Measurements from ENCODE around the gene NADSYN1. TPM values are rescaled to one million over a fixed set of nuclear protein-coding genes. Genes with fewer than 3 reads are reported as not detected.

NADSYN1 gene
- total RNA-seq, 1 donor from 2014 or later = 66.7 TPM

DNA sequence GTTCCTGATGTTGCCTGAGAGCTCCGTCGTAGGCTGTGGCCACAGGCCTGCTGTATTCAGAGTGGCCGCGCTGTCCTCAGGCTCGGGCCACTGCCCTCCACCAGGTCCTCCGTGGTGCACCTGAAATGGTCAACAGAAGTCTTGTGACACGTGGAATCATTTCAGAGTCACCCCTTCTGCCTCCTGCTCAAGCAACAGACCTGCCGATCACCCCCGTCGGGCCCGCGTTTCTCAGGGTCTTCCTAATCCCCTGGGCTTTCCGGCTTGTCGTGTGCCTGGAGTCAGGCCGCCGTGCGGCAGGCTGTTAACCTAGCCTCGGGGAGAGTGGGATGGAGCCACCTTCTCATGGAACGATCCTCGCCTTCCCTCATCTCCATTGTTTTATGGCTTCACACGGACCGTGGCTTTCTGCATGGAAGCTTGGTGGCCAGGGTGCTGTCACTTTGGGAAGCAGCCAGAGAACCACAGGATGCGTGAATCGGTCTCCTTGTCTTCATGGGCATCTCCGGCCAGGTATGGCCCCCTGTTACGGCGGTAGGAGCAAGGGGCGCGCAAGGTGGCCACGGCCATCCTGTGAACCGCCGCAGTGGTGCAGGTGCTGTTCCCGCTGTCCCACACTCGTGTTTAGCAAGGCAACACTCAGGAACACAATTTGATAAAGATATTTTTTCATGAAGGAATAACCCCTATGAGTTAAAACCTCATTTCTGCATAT lies 24.1 kb downstream of the NADSYN1 start:
- DNase-seq (ENCODE audit: low read depth) = no peak

DNA sequence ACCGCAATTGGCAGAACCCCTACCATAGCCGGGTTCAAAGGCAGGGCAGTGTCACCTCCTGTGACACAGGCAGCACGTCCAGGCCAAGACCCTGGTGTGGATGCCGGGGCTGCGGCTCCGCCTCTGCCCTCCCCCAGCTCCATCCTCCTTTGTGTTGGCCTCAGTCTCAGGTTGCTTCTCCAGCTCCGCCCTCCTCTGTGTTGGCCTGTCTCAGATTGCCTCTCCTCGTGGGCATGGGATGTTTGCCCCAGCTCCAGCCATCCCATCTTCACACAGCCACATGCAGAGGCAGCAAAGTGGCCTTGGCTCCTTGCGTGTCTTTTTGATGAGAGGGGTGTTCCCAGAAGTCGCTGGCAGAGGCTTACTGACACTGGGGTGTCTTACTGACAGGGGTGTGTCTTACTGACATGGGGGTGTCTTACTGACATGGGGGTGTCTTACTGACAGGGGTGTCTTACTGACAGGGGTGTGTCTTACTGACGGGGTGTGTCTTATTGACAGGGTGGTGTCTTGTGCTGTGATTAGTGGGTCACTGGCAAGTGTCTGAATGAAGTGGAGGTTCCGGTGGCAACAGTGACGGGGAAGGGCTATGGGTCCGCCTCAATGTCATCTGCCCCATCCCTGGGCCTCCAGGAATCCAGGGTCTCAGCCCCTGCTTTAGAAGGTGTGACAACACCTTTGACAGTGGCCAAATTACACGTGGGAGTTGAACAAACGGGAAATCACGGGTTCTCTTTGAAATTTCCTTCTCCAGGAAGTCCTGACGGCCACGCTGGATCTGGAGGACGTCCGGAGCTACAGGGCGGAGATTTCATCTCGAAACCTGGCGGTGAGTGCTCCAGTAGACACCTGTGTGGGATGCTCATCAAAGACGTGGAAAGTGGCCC lies 24.9 kb downstream of the NADSYN1 start:
- Histone ChIP-seq H3K4me3 (ENCODE audit: low read depth, low read length) (no peak overlapping the region), H3K36me3 (ENCODE audit: control insufficient read depth, insufficient read depth, low read length) (peaks cover 3% of the 10 kb centered on the region), H3K27me3 (ENCODE audit: control insufficient read depth, insufficient read depth, low read length) (no peaks in the 10 kb centered on the region)
- DNase-seq (ENCODE audit: low read depth) = no peak
- TF ChIP-seq, protein P1, sequence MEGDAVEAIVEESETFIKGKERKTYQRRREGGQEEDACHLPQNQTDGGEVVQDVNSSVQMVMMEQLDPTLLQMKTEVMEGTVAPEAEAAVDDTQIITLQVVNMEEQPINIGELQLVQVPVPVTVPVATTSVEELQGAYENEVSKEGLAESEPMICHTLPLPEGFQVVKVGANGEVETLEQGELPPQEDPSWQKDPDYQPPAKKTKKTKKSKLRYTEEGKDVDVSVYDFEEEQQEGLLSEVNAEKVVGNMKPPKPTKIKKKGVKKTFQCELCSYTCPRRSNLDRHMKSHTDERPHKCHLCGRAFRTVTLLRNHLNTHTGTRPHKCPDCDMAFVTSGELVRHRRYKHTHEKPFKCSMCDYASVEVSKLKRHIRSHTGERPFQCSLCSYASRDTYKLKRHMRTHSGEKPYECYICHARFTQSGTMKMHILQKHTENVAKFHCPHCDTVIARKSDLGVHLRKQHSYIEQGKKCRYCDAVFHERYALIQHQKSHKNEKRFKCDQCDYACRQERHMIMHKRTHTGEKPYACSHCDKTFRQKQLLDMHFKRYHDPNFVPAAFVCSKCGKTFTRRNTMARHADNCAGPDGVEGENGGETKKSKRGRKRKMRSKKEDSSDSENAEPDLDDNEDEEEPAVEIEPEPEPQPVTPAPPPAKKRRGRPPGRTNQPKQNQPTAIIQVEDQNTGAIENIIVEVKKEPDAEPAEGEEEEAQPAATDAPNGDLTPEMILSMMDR (IDR thresholded peaks at IDR 0.05; ENCODE audit: insufficient read depth, low read length, poor library complexity, severe bottlenecking) = no peak

More for the DNA sequence above, 24.1 kb downstream of the NADSYN1 start:
- no peak overlapping the region for H3K4me3 ChIP-seq (ENCODE audit: low read depth, low read length)
- TF ChIP-seq, protein P1 (IDR thresholded peaks at IDR 0.05; ENCODE audit: insufficient read depth, low read length, poor library complexity, severe bottlenecking) = no peak
- no peaks in the 10 kb centered on the region for H3K27me3 ChIP-seq (ENCODE audit: control insufficient read depth, insufficient read depth, low read length)
- peaks cover 3% of the 10 kb centered on the region for H3K36me3 ChIP-seq (ENCODE audit: control insufficient read depth, insufficient read depth, low read length)

DNA sequence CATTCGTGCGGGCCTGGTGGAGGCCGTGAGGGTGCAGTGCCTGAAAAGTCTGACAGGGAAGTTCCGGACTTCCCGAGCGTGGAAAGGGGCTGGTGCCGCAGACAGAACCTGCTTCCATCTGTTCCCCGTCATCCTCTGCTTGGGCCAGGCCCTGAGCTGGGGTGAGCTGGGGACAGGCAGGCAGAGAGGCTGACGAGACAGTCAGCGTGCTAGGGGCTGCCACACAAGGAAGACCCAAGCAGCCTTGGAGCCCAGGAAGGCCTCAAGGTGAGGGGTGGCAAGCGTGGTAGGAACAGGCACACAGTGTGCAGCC lies 25.5 kb downstream of the NADSYN1 start:
- DNase-seq (ENCODE audit: low read depth) = no peak
- Histone ChIP-seq H3K4me3 (ENCODE audit: low read depth, low read length) (no peak overlapping the region), H3K27me3 (ENCODE audit: control insufficient read depth, insufficient read depth, low read length) (no peaks in the 10 kb centered on the region), H3K36me3 (ENCODE audit: control insufficient read depth, insufficient read depth, low read length) (peaks cover 3% of the 10 kb centered on the region)
- TF ChIP-seq, protein P1 (IDR thresholded peaks at IDR 0.05; ENCODE audit: insufficient read depth, low read length, poor library complexity, severe bottlenecking) = no peak

DNA sequence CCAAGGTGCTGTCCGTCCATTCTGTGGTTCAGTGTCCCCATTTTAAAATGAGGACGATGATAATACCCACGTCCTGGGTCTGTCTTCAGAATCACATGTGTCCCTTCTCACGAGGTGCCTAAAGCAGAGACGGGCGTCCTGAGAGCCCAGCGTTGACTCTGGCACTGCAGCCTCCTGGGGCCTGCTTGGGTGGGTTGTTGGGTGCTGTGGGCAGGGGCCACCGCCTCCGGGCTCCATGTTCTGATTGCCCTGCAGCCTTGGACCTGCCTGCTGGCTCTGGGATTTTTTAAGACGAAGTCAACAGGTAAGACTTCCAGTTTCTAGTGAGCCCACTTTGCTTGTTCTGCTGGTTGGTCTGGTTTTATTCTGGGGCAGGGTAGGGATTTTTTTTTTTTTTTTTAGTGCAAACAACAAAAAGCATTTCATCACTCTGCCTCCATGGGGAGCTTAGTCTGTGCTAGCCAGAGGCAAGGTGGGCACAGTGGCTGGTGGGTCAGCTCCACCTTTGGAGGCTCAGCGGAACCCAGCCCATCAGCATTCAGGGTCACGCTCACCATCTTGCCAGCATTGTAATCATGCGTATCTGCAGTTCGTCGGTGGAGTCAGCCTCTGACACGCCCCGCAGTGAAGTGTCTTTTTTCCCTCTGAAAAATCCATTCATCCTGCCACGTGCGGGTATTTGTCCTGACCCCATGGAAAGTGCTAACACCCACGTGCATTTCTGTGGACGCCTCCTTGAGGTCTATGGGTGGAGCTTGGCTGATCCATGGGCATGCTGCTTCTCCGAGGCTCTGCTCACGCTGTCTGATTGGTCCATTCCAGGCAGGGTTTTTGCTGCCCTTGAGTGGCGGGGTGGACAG lies 28.3 kb downstream of the NADSYN1 start:
- TF ChIP-seq, protein P1 (IDR thresholded peaks at IDR 0.05; ENCODE audit: insufficient read depth, low read length, poor library complexity, severe bottlenecking) = no peak
- DNase-seq (ENCODE audit: low read depth) = no peak
- Histone ChIP-seq H3K36me3 (ENCODE audit: control insufficient read depth, insufficient read depth, low read length) (peaks cover 4% of the 10 kb centered on the region), H3K27me3 (ENCODE audit: control insufficient read depth, insufficient read depth, low read length) (no peaks in the 10 kb centered on the region), H3K4me3 (ENCODE audit: low read depth, low read length) (no peak overlapping the region)

DNA sequence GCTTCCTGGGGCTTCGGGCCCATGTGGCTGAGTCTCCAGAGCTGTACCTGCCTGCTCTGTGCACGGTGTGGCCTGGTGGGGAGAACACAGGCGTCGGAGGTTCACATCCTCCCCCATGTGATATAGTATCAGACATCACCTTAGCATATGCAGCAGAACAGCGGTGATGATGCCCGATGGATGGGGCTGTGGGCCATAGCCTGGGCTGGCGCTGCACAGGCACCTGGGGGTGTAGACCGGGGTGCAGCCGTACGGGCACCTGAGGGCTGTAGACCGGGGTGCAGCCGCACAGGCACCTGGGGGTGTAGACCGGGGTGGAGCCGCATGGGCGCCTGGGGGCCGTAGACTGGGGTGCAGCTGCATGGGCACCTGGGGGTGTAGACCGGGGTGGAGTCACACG lies 29.2 kb downstream of the NADSYN1 start:
- Histone ChIP-seq H3K27me3 (ENCODE audit: control insufficient read depth, insufficient read depth, low read length) (no peaks in the 10 kb centered on the region), H3K4me3 (ENCODE audit: low read depth, low read length) (no peak overlapping the region), H3K36me3 (ENCODE audit: control insufficient read depth, insufficient read depth, low read length) (peaks cover 4% of the 10 kb centered on the region)
- no peak for DNase-seq (ENCODE audit: low read depth)
- TF ChIP-seq, protein P1 (IDR thresholded peaks at IDR 0.05; ENCODE audit: insufficient read depth, low read length, poor library complexity, severe bottlenecking) = no peak
